T-helper 17 cell (primary cell): ENCODE data around the gene PSD2. TPM values are rescaled to one million over a fixed set of nuclear protein-coding genes. Genes with fewer than 3 reads are reported as not detected.

Experiments
- ATAC-seq: fragments of 150-1000 bp; cut with Tn5 transposase; 2 replicates; pipeline ENCODE4 v1.10.0; 2021; ENCODE audit warnings: mild to moderate bottlenecking, moderate library complexity
- DNase-seq, 3 donors: peaks; one replicate each; pipeline versions ENCODE4 v3.0.0 to v3.0.0-alpha.2; 2020 to 2021
- H3K9me3 ChIP-seq: one replicate; pipeline ENCODE4 v1.7.0; 2013; ENCODE audit warnings: low read length, mild to moderate bottlenecking; ENCODE audit not compliant: control insufficient read depth, poor library complexity, severe bottlenecking
- H3K27ac Mint-ChIP-seq: one replicate; pipeline ENCODE4 v1.8.0; 2022; ENCODE audit warnings: mild to moderate bottlenecking, moderate library complexity, mixed read lengths
- H3K27me3 Mint-ChIP-seq: one replicate; pipeline ENCODE4 v1.8.0; 2022; ENCODE audit warnings: mixed read lengths
- H3K36me3 Mint-ChIP-seq: one replicate; pipeline ENCODE4 v1.8.0; 2022; ENCODE audit warnings: low read depth, mixed read lengths
- H3K4me1 Mint-ChIP-seq: one replicate; pipeline ENCODE4 v1.8.0; 2022; ENCODE audit warnings: mild to moderate bottlenecking, mixed read lengths
- H3K4me3 Mint-ChIP-seq: one replicate; pipeline ENCODE4 v1.8.0; 2022; ENCODE audit warnings: mild to moderate bottlenecking, moderate library complexity, mixed read lengths
- total RNA-seq, 4 donors: library from RNA in 2 of 4; stranded (reverse) in 2 of 4; gene quantifications; one replicate each; pipeline ENCODE4 v1.2.3 and lab custom pipeline; 2022 to 2026

The PSD2 gene
- under 1 TPM in 1 of 2 donors, not detected in 1; 0.07 TPM for total RNA-seq
- total RNA-seq (lab: John Stamatoyannopoulos, UW), result 0 reads per million in 2 donors

DNA sequence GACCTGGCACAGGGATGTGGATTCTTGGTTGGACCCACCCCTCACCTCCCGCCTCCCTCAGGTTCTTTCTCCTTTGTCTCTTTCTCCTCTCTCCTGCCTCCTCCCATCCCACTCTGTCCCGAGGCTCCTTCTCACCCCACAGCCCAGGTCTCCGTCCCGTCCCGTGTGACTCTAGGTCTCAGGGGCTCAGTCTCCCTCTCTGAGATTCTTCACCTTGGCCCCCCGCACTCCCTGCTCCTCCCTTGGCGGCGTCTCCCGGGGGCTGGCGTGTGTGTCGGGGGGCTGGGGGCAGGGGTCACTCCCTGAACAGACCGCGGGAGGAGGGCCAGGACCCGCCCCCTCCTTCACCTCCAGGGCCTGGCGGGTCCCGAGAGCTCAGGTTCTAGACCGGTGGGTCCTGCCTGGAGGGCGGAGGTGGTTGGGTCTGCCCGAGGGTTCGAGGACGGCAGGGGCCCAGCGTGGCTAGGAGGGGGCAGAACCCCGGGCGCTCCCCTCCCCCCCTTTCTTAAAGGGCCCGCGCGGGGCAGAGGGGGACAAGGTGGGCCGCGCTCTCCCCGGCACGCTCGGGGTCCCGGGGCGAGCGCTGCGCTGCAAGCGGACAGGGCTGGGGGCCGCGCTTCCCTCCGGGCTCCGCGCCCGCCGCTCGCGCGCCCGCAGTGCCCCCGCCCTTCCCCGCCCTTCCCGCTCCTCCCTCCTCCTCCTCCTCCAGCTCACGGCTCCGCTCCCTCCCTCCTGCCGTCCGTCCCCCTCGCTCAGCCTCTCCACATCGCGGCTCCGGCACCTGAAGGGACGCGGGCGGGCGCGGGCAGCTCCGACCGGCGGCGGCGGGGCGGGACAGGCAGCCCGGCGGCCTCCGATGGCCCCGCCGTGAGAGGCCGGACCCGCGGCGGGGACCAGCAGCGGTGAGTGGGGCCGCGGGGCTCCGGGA, at the start of gene PSD2:
TSS of gene PSD2 (plus strand) at position 735 of the 928 bp plus-strand sequence. CDS start 13,633 bp downstream, outside the sequence.
- peaks cover 13% of the 10 kb centered on the region for H3K4me1 Mint-ChIP-seq
- no peak for DNase-seq
- no peak within 1 kb of the TSS for H3K27ac Mint-ChIP-seq
- no peaks in the 10 kb centered on the region for H3K9me3 ChIP-seq
- peaks cover 74% of the 10 kb centered on the region for H3K27me3 Mint-ChIP-seq
- H3K36me3 Mint-ChIP-seq, result peaks cover 10% of the 10 kb centered on the region
- H3K4me3 Mint-ChIP-seq, result peak within 1 kb of the TSS; percentile 71
- peak; percentile 36 for ATAC-seq

DNA sequence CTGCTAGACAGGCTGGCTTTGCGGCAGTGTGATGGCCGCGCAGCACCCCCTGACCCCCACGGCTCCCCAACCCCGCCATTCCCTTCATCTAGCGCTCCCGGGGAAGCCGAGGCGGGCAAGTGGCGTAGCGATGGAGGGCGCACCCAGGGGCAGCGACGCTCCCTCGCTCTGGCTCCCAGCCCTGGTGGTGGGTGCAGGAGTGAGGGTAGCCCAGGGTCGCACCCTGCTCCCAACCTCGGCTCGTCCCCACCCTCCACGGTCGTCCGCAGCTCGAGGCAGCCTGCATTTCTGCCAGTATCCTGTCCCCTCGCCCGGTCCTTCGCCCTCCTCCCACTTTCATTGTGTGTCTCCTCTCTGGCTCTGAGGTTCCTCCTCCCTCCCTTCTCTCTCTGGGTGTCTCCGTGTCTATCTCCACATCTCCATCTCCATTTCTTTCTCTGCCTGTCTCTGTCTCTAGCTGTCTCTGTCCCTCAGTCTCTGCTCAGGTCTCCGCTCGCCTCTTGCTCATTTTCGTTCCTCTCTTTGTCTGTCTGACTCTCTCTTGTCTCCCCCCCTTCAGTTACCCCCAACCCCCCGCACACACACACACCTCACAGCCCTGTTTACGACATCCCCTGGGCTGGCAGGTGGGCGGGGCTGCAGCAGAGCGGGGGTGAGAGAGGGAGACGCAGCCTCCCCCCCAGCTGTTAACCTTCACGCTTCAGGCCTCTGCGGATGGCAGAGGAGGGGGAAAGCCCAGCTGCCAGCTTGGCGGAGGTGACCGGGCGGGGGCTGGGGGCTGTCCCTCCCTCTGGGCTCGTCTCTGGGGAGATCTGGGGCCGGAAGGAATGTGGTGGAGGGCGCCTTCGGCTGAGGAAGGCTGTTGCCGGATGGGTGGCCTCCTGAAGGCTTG, 48.7 kb upstream of the PSD2 start:
- peaks cover 20% of the 10 kb centered on the region for H3K27me3 Mint-ChIP-seq
- H3K4me1 Mint-ChIP-seq, result peaks cover 17% of the 10 kb centered on the region
- H3K9me3 ChIP-seq, result no peaks in the 10 kb centered on the region
- ATAC-seq (peak; percentile 70), DNase-seq (peak; percentile 33 to 52 (median 46))
- peak overlapping the region; percentile 79 for H3K27ac Mint-ChIP-seq
- H3K36me3 Mint-ChIP-seq, result peaks cover 3% of the 10 kb centered on the region
- H3K4me3 Mint-ChIP-seq, result peak overlapping the region; percentile 99

DNA sequence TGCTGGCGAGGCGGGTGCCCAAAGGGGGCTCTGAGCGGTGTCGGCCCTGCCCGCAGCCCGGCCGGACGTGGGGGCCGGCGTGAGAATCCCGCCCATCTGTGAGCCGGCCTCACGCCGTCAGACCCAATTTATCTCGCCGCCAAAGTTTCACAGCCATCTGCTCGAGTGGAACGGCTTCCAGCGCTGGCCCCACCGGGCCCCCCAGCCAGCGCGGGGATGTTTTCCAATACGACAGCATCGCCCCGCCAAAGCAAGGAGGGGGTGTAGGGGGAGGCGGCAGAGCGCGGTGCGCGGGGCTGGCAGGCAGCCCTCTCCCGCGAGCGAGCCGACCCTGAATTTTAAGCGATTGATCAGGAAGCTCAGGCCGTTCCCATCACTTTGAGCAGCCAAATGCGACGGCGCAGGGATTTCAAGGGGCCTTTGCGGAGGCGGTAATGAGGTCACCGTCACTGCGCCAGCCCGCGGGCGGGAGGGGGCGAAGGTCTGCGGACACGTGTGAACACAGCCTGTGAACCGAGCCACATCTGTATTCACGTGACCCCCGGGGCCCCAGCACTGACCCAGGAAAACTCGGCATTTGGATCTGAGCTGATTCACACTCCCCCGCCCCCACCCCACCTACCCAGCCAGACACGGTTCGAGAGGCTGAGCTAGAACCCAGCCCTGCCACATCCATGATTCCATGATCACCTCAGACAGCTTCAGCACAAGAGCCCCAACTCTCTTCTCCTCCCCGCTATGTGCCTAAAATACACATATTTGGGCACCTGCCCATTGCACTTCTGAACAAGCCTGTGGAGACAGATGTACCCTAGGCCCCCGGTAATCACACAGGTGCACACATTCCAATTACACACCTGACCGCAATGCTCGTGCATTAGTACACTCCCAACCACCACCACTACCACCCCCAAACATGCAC, 47.8 kb upstream of the PSD2 start:
- Mint-ChIP-seq H3K27me3 (peaks cover 29% of the 10 kb centered on the region), H3K27ac (peak overlapping the region; percentile 79), H3K4me1 (peaks cover 21% of the 10 kb centered on the region), H3K36me3 (peaks cover 8% of the 10 kb centered on the region), H3K4me3 (peak overlapping the region; percentile 99)
- DNase-seq (peak in 1 of 3 donors; percentile 18), ATAC-seq (peak; percentile 20)
- H3K9me3 ChIP-seq, result no peaks in the 10 kb centered on the region

DNA sequence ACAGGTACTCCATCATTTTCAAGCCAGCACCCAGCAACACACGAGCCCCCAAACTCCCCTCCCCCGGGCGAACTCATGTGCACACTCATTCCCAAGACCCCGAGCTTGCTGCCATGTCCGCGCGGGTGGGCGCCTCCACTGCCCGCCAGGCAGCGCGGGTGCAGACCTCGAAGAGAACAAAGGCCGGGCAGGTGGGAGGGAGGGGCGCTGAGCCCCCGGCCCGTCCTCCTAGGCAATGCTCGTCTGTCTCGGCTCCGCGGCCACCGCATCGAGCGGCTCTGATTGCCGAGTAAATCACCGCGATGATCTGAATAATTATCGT, 47.1 kb upstream of the PSD2 start:
- H3K9me3 ChIP-seq, result no peaks in the 10 kb centered on the region
- peaks cover 31% of the 10 kb centered on the region for H3K27me3 Mint-ChIP-seq
- ATAC-seq (no peak), DNase-seq (no peak)
- H3K4me3 Mint-ChIP-seq, result peak overlapping the region; percentile 99
- peaks cover 21% of the 10 kb centered on the region for H3K4me1 Mint-ChIP-seq
- H3K36me3 Mint-ChIP-seq, result peaks cover 8% of the 10 kb centered on the region
- H3K27ac Mint-ChIP-seq, result peak overlapping the region; percentile 79

DNA sequence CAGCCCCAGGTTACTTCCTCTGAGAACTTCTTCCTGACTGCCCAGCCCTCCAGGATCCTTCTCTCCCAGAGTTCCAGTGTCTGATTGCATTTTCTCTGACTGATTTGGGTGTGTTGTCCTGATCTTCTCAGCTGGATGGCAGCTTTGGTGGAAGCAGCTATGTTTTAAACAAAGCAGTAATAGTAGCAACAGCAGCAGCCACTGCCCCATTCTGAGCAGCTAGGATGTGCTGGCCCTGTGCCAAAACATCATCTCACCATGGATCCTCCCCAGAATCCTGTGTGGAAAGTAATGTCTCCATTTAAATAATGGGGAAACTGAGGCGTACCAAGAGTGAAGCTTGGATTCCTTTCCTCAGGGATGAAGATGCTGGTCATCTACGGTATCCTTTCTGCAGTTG, 46.4 kb upstream of the PSD2 start:
- Mint-ChIP-seq H3K27me3 (peaks cover 31% of the 10 kb centered on the region), H3K4me1 (peaks cover 19% of the 10 kb centered on the region)
- DNase-seq, result no peak

DNA sequence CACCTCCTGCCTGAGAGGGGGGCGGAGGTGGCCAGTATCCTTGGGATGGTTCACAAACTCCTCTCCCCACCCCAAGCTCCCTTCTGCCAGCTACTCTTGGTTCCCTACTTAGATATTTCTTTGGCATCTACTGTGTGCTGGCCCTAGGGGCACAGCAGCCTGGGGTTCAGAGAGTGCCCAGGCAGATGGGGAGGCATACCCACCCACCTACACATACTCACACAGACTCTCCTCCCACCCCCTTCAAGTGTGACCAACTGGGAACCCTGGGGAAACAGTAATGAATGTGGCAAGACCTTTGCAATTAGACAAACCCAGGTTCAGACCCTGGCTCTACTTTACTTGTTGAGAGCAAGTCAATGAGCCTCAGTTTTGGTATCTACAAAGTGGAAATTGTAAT, 44.4 kb upstream of the PSD2 start:
- H3K27ac Mint-ChIP-seq, result no peak overlapping the region
- ATAC-seq (no peak), DNase-seq (no peak)
- peaks cover 23% of the 10 kb centered on the region for H3K4me1 Mint-ChIP-seq
- H3K27me3 Mint-ChIP-seq, result peaks cover 44% of the 10 kb centered on the region
- no peak overlapping the region for H3K4me3 Mint-ChIP-seq
- H3K9me3 ChIP-seq, result no peaks in the 10 kb centered on the region
- H3K36me3 Mint-ChIP-seq, result peaks cover 12% of the 10 kb centered on the region

More for the DNA sequence above, 46.4 kb upstream of the PSD2 start:
- no peaks in the 10 kb centered on the region for H3K9me3 ChIP-seq
- ATAC-seq, result no peak
- no peak overlapping the region for H3K27ac Mint-ChIP-seq
- H3K4me3 Mint-ChIP-seq, result peak overlapping the region; percentile 81
- peaks cover 8% of the 10 kb centered on the region for H3K36me3 Mint-ChIP-seq

DNA sequence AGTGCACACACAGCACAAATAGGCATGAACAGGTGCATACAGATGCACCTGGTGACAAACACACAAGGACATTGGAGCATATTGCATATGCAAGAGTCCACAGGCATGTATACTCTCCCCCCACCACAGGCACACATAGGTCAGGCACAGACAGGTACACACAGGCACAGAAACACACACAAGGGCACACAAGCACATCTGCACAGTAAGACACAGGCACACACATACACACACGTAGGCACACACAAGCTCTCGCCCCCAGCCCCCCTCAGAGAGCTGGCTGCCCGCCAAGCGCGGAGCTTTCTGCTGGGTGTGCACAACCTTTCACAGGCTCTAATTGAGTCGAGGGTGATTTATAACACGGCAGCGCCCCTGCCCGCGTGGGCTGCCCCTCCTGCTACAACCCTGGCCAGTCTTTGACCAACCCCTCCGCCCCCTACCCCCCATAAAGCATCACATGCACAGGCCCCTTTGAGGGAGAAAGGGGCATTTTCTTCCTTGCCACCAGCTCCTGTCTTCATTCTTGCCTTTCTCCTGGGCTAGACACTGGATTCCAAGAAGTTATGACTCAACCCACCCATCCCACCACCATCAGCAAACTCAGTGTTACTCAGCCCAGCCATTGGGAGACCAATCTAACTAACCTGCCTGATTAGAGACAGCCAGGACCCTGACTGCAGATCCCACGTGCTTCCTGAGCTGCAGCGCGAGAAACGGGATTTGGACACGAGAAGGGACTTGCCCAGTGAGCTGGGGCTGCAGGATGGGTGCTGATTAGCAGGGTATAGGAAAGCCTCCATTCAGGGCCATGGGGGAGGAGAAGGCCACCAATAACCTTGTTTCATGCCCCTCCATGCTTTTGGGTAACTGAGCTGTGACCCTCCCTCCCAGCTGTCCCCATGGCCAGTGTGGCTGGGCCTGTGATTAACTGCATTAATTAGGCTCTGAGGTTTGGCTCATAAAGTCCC, 42.8 kb upstream of the PSD2 start:
- peaks cover 9% of the 10 kb centered on the region for H3K36me3 Mint-ChIP-seq
- peaks cover 15% of the 10 kb centered on the region for H3K4me1 Mint-ChIP-seq
- no peaks in the 10 kb centered on the region for H3K9me3 ChIP-seq
- ATAC-seq, result no peak
- H3K4me3 Mint-ChIP-seq, result no peak overlapping the region
- DNase-seq, result no peak
- H3K27ac Mint-ChIP-seq, result no peak overlapping the region
- H3K27me3 Mint-ChIP-seq, result peaks cover 51% of the 10 kb centered on the region

DNA sequence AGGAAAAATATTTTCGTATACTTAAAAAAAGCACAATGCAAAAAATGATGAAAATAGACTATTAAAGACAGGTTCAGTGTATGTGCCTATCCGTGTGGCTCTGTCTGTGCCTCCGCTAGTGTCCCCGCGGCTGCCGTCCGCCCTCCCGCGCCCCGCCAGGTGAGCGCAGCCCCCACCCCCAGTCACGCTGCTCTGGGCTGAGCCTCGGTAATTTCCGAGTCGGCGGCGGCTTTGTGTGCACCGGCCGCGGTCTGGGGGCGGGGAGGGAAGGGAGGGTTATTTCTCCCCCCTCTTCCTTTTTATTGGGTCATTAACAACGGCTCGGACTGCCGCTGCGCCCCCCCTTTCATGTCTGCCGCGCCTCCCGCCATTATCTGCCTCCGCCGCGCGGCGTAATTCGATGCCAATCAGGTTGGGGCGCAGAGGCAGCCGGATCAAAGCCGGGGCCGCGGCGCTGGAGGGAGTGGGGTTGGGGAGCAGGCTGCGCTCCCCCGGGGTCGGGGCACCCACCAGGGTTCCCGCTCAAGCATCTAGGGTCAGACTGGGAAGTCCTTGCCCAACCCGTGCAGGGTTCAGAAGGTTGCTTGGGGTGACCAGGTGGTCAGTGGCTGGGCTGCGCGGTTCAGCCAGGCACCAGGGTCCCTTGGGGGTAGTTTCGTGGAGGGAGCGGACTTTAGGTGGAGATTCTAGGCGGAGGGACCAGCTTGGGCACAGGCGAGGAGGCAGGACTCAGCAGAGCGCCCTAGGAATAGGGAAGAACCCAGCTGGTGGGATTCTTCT, 39.5 kb upstream of the PSD2 start:
- no peaks in the 10 kb centered on the region for H3K9me3 ChIP-seq
- peaks cover 17% of the 10 kb centered on the region for H3K4me1 Mint-ChIP-seq
- peaks cover 9% of the 10 kb centered on the region for H3K36me3 Mint-ChIP-seq
- no peak overlapping the region for H3K27ac Mint-ChIP-seq
- ATAC-seq, result peak; percentile 74
- H3K27me3 Mint-ChIP-seq, result peaks cover 52% of the 10 kb centered on the region
- DNase-seq, result no peak
- peak overlapping the region; percentile 71 for H3K4me3 Mint-ChIP-seq

DNA sequence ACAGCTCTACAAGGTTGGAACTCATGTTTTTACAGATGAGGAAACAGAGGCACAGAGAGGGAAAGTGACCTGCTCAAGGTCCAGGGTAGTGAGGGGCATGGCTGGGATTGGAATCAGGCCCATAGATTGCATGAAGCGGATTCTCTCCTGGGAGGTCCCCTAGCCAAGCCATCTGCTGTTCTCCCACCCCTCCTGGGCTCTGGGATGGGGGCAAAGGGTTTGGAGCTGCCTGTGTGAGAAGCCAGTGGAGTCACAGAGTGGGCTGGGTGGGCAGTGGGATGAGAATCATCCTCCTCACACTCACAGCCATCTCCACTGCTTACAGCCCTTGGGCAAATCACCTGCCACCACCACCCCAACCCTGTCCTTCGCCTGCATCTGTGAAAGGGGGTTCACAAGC, 38.6 kb upstream of the PSD2 start:
- Mint-ChIP-seq H3K27me3 (peaks cover 56% of the 10 kb centered on the region), H3K27ac (no peak overlapping the region), H3K4me3 (no peak overlapping the region), H3K36me3 (peaks cover 9% of the 10 kb centered on the region), H3K4me1 (peaks cover 17% of the 10 kb centered on the region)
- ATAC-seq, result no peak
- DNase-seq, result no peak
- H3K9me3 ChIP-seq, result no peaks in the 10 kb centered on the region

DNA sequence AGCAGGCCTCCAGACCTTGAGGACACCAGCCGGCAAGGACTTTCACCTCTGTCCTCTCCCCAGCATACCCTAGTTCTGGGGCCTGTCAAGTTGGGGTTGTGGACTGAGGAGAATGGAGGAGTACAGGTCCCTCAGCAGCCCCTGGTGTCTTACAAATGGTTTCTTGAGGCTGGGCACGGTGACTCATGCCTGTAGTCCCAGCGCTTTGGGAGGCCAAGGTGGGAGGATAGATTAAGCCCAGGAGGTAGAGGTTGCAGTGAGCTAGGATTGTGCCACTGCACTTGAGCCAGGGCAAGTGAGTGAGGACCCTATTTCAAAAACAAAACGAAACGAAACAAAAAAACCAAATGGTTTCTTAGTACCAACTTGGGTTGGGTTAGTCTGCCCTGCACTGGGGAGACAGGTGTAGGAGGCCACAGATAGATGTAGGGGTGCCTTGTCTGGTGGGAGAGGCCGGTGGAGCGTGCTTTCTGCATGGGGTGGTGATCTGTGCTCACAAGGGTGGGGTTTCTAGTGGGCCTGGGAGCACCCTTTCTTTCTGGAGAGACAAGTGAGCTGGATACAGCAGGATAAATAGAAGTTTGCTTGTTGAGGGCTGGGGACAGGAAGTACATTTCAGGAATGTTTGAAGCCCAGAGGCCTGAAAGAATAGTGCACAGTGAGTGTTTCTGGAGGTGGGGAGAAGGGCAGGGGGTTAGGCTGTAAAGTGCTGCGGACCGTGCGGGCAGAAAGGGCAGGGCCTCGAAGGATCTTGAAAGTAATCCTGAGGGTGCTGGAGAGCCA, 37.7 kb upstream of the PSD2 start:
- no peak overlapping the region for H3K4me3 Mint-ChIP-seq
- DNase-seq (no peak), ATAC-seq (no peak)
- H3K27ac Mint-ChIP-seq, result no peak overlapping the region
- peaks cover 4% of the 10 kb centered on the region for H3K36me3 Mint-ChIP-seq
- H3K27me3 Mint-ChIP-seq, result peaks cover 53% of the 10 kb centered on the region
- H3K4me1 Mint-ChIP-seq, result peaks cover 13% of the 10 kb centered on the region
- no peaks in the 10 kb centered on the region for H3K9me3 ChIP-seq
